IMR-90 (cell line): ENCODE results near the gene FBXL19. TPM values are rescaled to one million over a fixed set of nuclear protein-coding genes. Genes with fewer than 3 reads are reported as not detected.

Experiments used
- ATAC-seq: fragments of 200-7000 bp; cut with Tn5 transposase; 2 replicates; pipeline ENCODE4 v1.9.1; 2020; ENCODE audit warnings: low read depth, mild to moderate bottlenecking, moderate library complexity
- BruUV-seq: library from RNA; stranded (reverse); fragments of 400-500 nt; replicated peaks from 2 replicates; lab custom pipeline; 2021; lab: Mats Ljungman, UMichigan
- CTCF ChIA-PET: fragments of 300-600 bp; formaldehyde crosslinking; extraction: SDS; loops from one replicate; lab custom pipeline; 2021; ENCODE audit warnings: antibody characterized with exemption; lab: Yijun Ruan, JAX
- POLR2A ChIA-PET: fragments of 300-600 bp; sonication (Branson Sonifier 250); formaldehyde crosslinking; loops from one replicate; lab custom pipeline; 2022; ENCODE audit warnings: antibody characterized with exemption; ENCODE audit not compliant: unreplicated experiment; lab: Charles Lee
- DNase-seq: peaks from one replicate; pipeline ENCODE4 v3.0.0; 2013
- H2AFZ ChIP-seq: replicated peaks from 2 replicates; pipeline ENCODE3; 2013; ENCODE audit warnings: low read length, mild to moderate bottlenecking; ENCODE audit not compliant: poor library complexity
- H2AK5ac ChIP-seq: 2 replicates; pipeline ENCODE4 v1.6.1; 2013; ENCODE audit warnings: low read depth, low read length, inconsistent platforms
- H2AK9ac ChIP-seq: replicated peaks from 2 replicates; pipeline ENCODE3; 2013; ENCODE audit warnings: mild to moderate bottlenecking, low read depth, low read length, moderate library complexity; ENCODE audit not compliant: poor library complexity
- H2BK120ac ChIP-seq: 2 replicates; pipeline ENCODE4 v1.6.1; 2013; ENCODE audit warnings: low read depth, low read length, inconsistent platforms
- H2BK15ac ChIP-seq: 3 replicates; pipeline ENCODE4 v1.6.1; 2013; ENCODE audit warnings: low read depth, low read length, inconsistent platforms
- H2BK20ac ChIP-seq: 2 replicates; pipeline ENCODE4 v1.6.1; 2013; ENCODE audit warnings: low read depth, mild to moderate bottlenecking, inconsistent platforms, low read length, moderate library complexity
- H2BK5ac ChIP-seq: 2 replicates; pipeline ENCODE4 v1.6.1; 2013; ENCODE audit warnings: mild to moderate bottlenecking, low read depth, low read length, inconsistent platforms; ENCODE audit not compliant: poor library complexity, severe bottlenecking
- H3K14ac ChIP-seq: replicated peaks from 2 replicates; pipeline ENCODE4 v1.6.1; 2013; ENCODE audit warnings: low read depth, low read length, inconsistent platforms
- H3K18ac ChIP-seq: 2 replicates; pipeline ENCODE4 v1.6.1; 2013; ENCODE audit warnings: low read depth, low read length, control low read depth
- H3K23ac ChIP-seq: 2 replicates; pipeline ENCODE4 v1.6.1; 2013; ENCODE audit warnings: low read depth, low read length, inconsistent platforms
- H3K27ac ChIP-seq: 2 replicates; pipeline ENCODE4 v1.5.1; 2013; ENCODE audit warnings: mild to moderate bottlenecking, control low read depth, low read length; ENCODE audit not compliant: insufficient read depth
- H3K27me3 ChIP-seq: 2 replicates; pipeline ENCODE4 v1.6.1; 2013; ENCODE audit warnings: low read length; ENCODE audit not compliant: control insufficient read depth, insufficient read depth
- H3K36me3 ChIP-seq: 2 replicates; pipeline ENCODE4 v1.6.1; 2013; ENCODE audit warnings: low read length, mixed read lengths; ENCODE audit not compliant: control insufficient read depth, insufficient read depth
- H3K4ac ChIP-seq: 2 replicates; pipeline ENCODE4 v1.6.1; 2013; ENCODE audit warnings: low read depth, low read length, inconsistent platforms
- H3K4me1 ChIP-seq: 2 replicates; pipeline ENCODE4 v1.6.1; 2013; ENCODE audit warnings: low read length, mixed read lengths; ENCODE audit not compliant: control insufficient read depth, insufficient read depth
- H3K4me2 ChIP-seq: 2 replicates; pipeline ENCODE4 v1.6.1; 2013; ENCODE audit warnings: low read depth, mild to moderate bottlenecking, control low read depth, low read length, moderate library complexity
- H3K4me3 ChIP-seq: 2 replicates; pipeline ENCODE4 v1.5.1; 2013; ENCODE audit warnings: low read depth, mild to moderate bottlenecking, control low read depth, low read length, moderate library complexity; ENCODE audit not compliant: insufficient read depth
- H3K56ac ChIP-seq: 2 replicates; pipeline ENCODE4 v1.6.1; 2013; ENCODE audit warnings: low read length, inconsistent platforms; ENCODE audit not compliant: insufficient read depth; ENCODE audit errors: extremely low read depth
- H3K79me1 ChIP-seq, 2 experiments: 2 replicates each; pipeline ENCODE4 v1.6.1; 2013; ENCODE audit warnings: low read length in 2 of 2, inconsistent platforms in 1 of 2, low read depth in 1 of 2
- H3K9ac ChIP-seq: 2 replicates; pipeline ENCODE4 v1.6.1; 2013; ENCODE audit warnings: low read depth, low read length, control low read depth
- H3K9me1 ChIP-seq: 2 replicates; pipeline ENCODE4 v1.6.1; 2013; ENCODE audit warnings: low read length, inconsistent platforms; ENCODE audit not compliant: insufficient read depth
- H3K9me3 ChIP-seq: 2 replicates; pipeline ENCODE4 v1.6.1; 2013; ENCODE audit warnings: low read length; ENCODE audit not compliant: control insufficient read depth, insufficient read depth
- H4K20me1 ChIP-seq: 2 replicates; pipeline ENCODE4 v1.6.1; 2013; ENCODE audit warnings: low read length, inconsistent platforms; ENCODE audit not compliant: insufficient read depth
- H4K5ac ChIP-seq: 2 replicates; pipeline ENCODE4 v1.6.1; 2013; ENCODE audit warnings: mild to moderate bottlenecking, low read depth, low read length, control low read depth
- H4K8ac ChIP-seq, 2 experiments: 2 replicates each; pipeline ENCODE4 v1.6.1; 2013; ENCODE audit warnings: low read depth in 2 of 2, low read length in 2 of 2, control low read depth in 1 of 2, inconsistent platforms in 1 of 2
- H4K91ac ChIP-seq: 2 replicates; pipeline ENCODE4 v1.6.1; 2013; ENCODE audit warnings: low read depth, low read length, inconsistent platforms; ENCODE audit not compliant: insufficient read depth
- BHLHE40 ChIP-seq: fragments of 150-350 bp; IDR thresholded peaks from 2 replicates; pipeline ENCODE4 v1.6.1; 2016; ENCODE audit warnings: mild to moderate bottlenecking, low read depth, low read length
- CEBPB ChIP-seq: IDR thresholded peaks from 2 replicates; pipeline ENCODE4 v1.6.1; 2012; ENCODE audit warnings: low read depth, low read length, improper control_type of control experiment
- CHD1 ChIP-seq: IDR thresholded peaks from 2 replicates; pipeline ENCODE4 v1.6.1; 2012; ENCODE audit warnings: low read depth, low read length, improper control_type of control experiment
- FOS ChIP-seq: fragments of 150-350 bp; IDR thresholded peaks from 2 replicates; pipeline ENCODE4 v1.6.1; 2016; ENCODE audit warnings: low read depth, low read length
- MAFK ChIP-seq: IDR thresholded peaks from 2 replicates; pipeline ENCODE4 v1.6.1; 2012; ENCODE audit warnings: low read depth, low read length, improper control_type of control experiment
- MXI1 ChIP-seq: IDR thresholded peaks from 2 replicates; pipeline ENCODE4 v1.6.1; 2012; ENCODE audit warnings: low read depth, mild to moderate bottlenecking, low read length, moderate library complexity, borderline replicate concordance
- NFE2L2 ChIP-seq: fragments of 150-350 bp; IDR thresholded peaks from 2 replicates; pipeline ENCODE4 v1.6.1; 2016; ENCODE audit warnings: low read depth, mild to moderate bottlenecking, low read length
- POLR2A ChIP-seq: IDR thresholded peaks from 2 replicates; pipeline ENCODE4 v1.6.1; 2012; ENCODE audit warnings: mild to moderate bottlenecking, low read depth, low read length
- RAD21 ChIP-seq: IDR thresholded peaks from 2 replicates; pipeline ENCODE4 v1.6.1; 2012; ENCODE audit warnings: low read length, improper control_type of control experiment
- RCOR1 ChIP-seq: IDR thresholded peaks from 2 replicates; pipeline ENCODE4 v1.6.1; 2012; ENCODE audit warnings: mild to moderate bottlenecking, low read length, improper control_type of control experiment; ENCODE audit not compliant: insufficient replicate concordance
- RFX5 ChIP-seq: IDR thresholded peaks from 2 replicates; pipeline ENCODE4 v1.8.0; 2012; ENCODE audit warnings: low read depth, mild to moderate bottlenecking, low read length, moderate library complexity
- WGBS, 2 experiments: methylation state at CpG; one replicate each; pipeline versions ENCODE4 v1.1.5 to v1.1.7; 2013; ENCODE audit warnings: missing lambda C conversion rate in 2 of 2; ENCODE audit not compliant: insufficient read length in 1 of 2; ENCODE audit errors: extremely low coverage in 2 of 2; 5-methylcytosine and 5-hydroxymethylcytosine counted together
- dilution Hi-C: fragments of 300-500 bp; cut with HindIII; formaldehyde crosslinking; loops from one replicate; pipeline ENCODE4 v1.14.3; 2018; ENCODE audit warnings: low sequenced_read_pairs; ENCODE audit not compliant: unreplicated experiment
- in situ Hi-C: fragments of 300-500 bp; cut with MboI; formaldehyde crosslinking; loops from 3 replicates; pipeline ENCODE4 v1.14.3; 2019; ENCODE audit warnings: low sequenced_read_pairs, inconsistent platforms, mixed read lengths
- intact Hi-C: fragments of 100-400 bp; cut with micrococcal nuclease; formaldehyde crosslinking; loops from 2 replicates; pipeline ENCODE4 v1.10.0; 2022
- polyA plus RNA-seq, 3 experiments: library from polyadenylated mRNA; depleted of rRNA; stranded (reverse); fragments of >200 nt; gene quantifications; 2 replicates each; pipeline ENCODE4 v1.2.3, GENCODE V29; 2012; ENCODE audit warnings: low replicate concordance in 1 of 3
- total RNA-seq: library from RNA; depleted of rRNA; stranded (reverse); fragments of >200 nt; gene quantifications from 2 replicates; pipeline ENCODE4 v1.2.3, GENCODE V29; 2012
- TF ChIP-seq, protein P1 (sequence below): fragments of 150-350 bp; IDR thresholded peaks from 2 replicates; pipeline ENCODE4 v1.6.1; 2017; ENCODE audit warnings: mild to moderate bottlenecking, antibody characterized with exemption, low read length, low read depth
- TF ChIP-seq, protein P2 (sequence below): conservative IDR thresholded peaks from 2 replicates; pipeline ENCODE4 v1.5.1; 2012; ENCODE audit warnings: mild to moderate bottlenecking, low read depth, low read length, improper control_type of control experiment

The FBXL19 gene
- total and polyA plus RNA-seq, 2 of the 4 experiments (the other 2 are of a cell fraction) = 5.0 to 13.8 TPM

DNA sequence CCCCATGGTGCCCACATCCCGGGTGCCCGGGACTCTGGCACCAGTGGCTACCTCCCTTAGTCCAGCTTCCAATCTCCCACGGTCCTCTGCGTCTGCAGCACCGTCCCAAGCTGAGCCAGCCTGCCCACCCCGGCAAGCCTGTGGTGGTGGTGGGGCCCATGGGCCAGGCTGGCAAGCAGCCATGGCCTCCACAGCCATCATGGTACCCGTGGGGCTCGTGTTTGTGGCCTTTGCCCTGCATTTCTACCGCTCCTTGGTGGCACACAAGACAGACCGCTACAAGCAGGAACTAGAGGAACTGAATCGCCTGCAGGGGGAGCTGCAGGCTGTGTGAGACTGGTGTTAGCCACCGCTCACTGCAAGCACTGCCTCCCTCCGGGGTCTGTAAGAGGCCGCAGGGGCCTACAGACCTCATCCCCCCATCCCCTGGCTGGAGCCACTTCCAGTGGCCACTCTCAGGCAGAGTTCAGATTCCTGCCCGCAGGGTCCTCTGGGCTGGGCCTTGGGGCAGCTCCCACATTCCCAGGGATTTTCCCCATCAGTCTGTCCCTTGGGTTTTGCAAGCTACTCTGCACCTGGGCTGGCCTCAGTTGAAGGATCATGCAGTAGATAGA, 30.2 kb downstream of the FBXL19 start (continued):
- TF ChIP-seq RCOR1 = no peak

DNA sequence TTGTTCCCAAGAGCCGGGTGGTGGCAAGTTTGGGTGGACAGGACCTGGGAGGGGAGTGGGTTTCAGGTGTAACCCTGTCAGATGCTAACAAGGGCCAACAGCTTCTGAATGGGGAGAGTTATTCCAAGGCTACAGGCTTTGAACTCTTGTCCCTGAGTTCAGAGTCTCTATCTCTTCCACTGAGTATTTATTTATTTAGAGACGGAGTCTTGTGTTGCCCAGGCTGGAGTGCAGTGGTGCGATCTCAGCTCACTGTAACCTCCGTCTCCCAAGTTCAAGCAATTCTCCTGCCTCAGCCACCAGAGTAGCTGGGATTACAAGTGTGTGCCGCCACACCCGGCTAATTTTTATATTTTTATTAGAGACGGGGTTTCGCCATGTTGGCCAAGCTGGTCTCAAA, 31.6 kb downstream of the FBXL19 start:
- H3K36me3 ChIP-seq = peaks cover 8% of the 10 kb centered on the region
- H3K4me1 ChIP-seq = peaks cover 13% of the 10 kb centered on the region
- no peak overlapping the region for H3K9ac ChIP-seq
- peaks cover 17% of the 10 kb centered on the region for H4K20me1 ChIP-seq
- intact Hi-C loops (loop anchor here (5.0 to 10.0 kb wide), 3 partner anchors 120 to 910 kb away; partner anchors contain the start of genes ZNF646 and ZNF668), dilution Hi-C loops (no loop called here), in situ Hi-C loops (no loop called here)
- ATAC-seq = no peak
- H3K56ac ChIP-seq = no peak overlapping the region
- H3K9me1 ChIP-seq = peaks cover 11% of the 10 kb centered on the region; the same call in 1 of the 2 replicates
- peaks cover 28 to 47% of the 10 kb centered on the region in 2 experiments for H3K79me1 ChIP-seq
- no peak overlapping the region for H3K27ac ChIP-seq
- H2AFZ ChIP-seq = no peak overlapping the region
- no peak overlapping the region for H3K4ac ChIP-seq
- POLR2A ChIA-PET = no interaction called here
- H3K27me3 ChIP-seq = no peaks in the 10 kb centered on the region
- H2BK20ac ChIP-seq = no peak overlapping the region
- H3K14ac ChIP-seq = no peak overlapping the region
- no peak for DNase-seq
- no peak overlapping the region for H3K4me3 ChIP-seq
- no TSS peak for BruUV-seq
- no peaks in the 10 kb centered on the region for H3K9me3 ChIP-seq
- no peak overlapping the region for H2BK5ac ChIP-seq
- no peak overlapping the region for H2AK5ac ChIP-seq
- H2BK15ac ChIP-seq = no peak overlapping the region
- H2BK120ac ChIP-seq = no peak overlapping the region
- H4K5ac ChIP-seq = no peak overlapping the region
- WGBS, 2 experiments = 87% methylated on average over 4 of the region's 8 CpGs; no CpG with 5 or more reads in 1 of the 2 experiments
- H3K23ac ChIP-seq = no peak overlapping the region
- no peak overlapping the region for H4K91ac ChIP-seq
- H3K4me2 ChIP-seq = no peak overlapping the region
- TF ChIP-seq RAD21 = no peak
- TF ChIP-seq, protein P1, sequence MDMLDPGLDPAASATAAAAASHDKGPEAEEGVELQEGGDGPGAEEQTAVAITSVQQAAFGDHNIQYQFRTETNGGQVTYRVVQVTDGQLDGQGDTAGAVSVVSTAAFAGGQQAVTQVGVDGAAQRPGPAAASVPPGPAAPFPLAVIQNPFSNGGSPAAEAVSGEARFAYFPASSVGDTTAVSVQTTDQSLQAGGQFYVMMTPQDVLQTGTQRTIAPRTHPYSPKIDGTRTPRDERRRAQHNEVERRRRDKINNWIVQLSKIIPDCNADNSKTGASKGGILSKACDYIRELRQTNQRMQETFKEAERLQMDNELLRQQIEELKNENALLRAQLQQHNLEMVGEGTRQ = no peak
- no peak for TF ChIP-seq BHLHE40
- TF ChIP-seq RFX5 = no peak
- TF ChIP-seq RCOR1 = no peak
- no peak for TF ChIP-seq MXI1
- no peak for TF ChIP-seq FOS
- TF ChIP-seq, protein P2, sequence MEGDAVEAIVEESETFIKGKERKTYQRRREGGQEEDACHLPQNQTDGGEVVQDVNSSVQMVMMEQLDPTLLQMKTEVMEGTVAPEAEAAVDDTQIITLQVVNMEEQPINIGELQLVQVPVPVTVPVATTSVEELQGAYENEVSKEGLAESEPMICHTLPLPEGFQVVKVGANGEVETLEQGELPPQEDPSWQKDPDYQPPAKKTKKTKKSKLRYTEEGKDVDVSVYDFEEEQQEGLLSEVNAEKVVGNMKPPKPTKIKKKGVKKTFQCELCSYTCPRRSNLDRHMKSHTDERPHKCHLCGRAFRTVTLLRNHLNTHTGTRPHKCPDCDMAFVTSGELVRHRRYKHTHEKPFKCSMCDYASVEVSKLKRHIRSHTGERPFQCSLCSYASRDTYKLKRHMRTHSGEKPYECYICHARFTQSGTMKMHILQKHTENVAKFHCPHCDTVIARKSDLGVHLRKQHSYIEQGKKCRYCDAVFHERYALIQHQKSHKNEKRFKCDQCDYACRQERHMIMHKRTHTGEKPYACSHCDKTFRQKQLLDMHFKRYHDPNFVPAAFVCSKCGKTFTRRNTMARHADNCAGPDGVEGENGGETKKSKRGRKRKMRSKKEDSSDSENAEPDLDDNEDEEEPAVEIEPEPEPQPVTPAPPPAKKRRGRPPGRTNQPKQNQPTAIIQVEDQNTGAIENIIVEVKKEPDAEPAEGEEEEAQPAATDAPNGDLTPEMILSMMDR = no peak
- no peak for TF ChIP-seq MAFK
- TF ChIP-seq NFE2L2 = no peak
- TF ChIP-seq POLR2A = no peak
- no peak for TF ChIP-seq CHD1
- TF ChIP-seq CEBPB = no peak
- H3K18ac ChIP-seq = no peak overlapping the region
- CTCF ChIA-PET = no interaction called here
- no peak overlapping the region for H2AK9ac ChIP-seq
- H4K8ac ChIP-seq = no peak overlapping the region
